HG03565 (cell line): Measurements from ENCODE around the gene CYP17A1.
"Not testable (repeated sequence)": the region's sequence is repeated elsewhere in the genome, so short reads cannot be mapped to it uniquely, and the experiment has no call there.

Source experiments
- ATAC-seq: cut with Tn5 transposase; IDR thresholded peaks from one replicate; pipeline ENCODE4 v1.9.1; 2021; ENCODE audit warnings: mild to moderate bottlenecking, moderate library complexity; ENCODE audit not compliant: unreplicated experiment

CYP17A1 gene

DNA sequence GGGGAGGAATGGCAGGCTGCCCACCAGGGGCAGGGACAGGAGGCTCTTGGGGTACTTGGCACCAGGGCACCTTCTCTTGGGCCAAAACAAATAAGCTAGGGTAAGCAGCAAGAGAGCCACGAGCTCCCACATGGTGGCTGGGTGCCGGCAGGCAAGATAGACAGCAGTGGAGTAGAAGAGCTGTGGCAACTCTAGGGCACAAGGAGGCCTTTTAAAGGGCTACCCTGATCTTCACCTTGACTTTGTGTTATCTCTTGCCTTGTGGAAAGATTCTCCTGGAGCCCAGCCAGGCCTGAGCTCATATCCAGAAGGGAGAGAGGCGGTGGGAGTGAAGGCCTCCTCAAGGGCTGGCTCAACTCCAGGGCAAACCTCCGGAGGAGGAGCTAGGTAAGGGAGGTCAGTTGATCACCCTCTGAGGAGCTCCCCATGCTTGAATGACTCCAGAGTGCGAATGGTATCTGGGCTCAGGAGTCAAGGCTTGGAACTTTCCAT lies at the start of gene CYP17A1:
Gene CYP17A1, minus strand, starts transcription at position 184 of the 492 bp plus-strand sequence. Its CDS starts 52 bp downstream, at position 132.
- ATAC-seq: no peak

- no peak for ATAC-seq
Measured at GRCh38 chr10:102880256-102880655, 43.0 kb upstream of the CYP17A1 start.

GRCh38 chr10:102878629-102879028 lies 41.4 kb upstream of the CYP17A1 start:
- no peak for ATAC-seq

GRCh38 chr10:102876747-102877153 lies 39.5 kb upstream of the CYP17A1 start:
- no peak for ATAC-seq

DNA sequence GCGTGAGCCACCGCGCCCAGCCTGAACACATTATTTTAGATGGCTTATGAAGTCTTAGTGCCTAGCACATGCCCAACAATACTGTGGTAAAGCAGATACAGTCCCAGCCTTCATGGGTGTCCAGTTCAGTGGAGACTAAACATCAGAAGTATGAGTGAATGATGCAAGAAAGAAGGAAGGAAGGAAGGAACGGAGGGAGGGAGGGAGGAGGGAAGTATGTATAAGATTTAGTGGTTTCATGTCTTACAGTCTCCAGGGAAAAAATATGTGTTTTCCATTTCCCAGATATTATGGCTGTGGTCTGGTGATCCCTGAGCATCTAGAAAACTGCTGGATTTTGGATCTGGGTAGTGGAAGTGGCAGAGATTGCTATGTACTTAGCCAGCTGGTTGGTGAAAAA lies 35.0 kb upstream of the CYP17A1 start:
- ATAC-seq: no peak

GRCh38 chr10:102870221-102870620 lies 33.0 kb upstream of the CYP17A1 start:
- ATAC-seq: no peak

DNA sequence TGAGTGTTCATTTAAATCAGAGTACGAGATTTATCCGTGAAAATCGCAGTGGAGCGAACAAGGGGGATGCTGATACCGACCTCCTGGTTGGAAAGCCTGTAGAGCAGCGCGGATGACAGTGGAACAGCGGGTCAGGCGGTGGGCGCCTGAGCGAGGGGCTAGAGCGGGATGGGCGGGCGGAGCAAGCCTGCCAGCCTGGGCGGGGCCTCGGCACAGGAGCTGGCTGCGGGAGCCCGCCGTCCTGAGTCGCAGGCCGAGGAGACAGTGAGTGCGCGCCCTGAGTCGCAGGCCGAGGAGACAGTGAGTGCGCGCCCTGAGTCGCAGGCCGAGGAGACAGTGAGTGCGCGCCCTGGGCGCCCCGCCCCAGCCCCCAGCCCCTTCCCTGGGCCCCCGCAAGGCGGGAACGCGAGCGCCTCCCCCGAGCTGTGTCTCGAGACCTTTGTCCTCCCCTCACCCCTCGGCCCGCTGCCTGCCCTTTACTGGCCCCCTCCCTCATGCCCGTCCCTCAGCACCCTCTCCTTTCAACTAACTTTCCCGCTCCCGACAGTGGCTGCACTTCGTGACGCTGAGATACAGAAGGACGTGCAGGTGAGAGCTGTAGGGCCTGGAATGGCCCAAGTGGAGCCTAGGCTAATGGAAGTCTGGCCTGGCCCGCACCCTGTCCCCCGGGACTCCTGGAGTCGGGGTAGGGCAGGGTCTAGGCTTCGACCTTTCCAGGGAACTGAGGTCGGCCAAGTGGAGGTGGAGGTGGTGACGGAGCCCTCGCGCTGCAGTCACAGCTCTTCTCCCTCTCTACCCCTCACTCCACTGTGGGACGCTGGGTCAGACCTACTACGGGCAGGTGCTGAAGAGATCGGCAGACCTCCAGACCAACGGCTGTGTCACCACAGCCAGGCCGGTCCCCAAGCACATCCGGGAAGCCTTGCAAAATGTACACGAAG lies 32.3 kb upstream of the CYP17A1 start, which contains the start of gene AS3MT:
Gene AS3MT, plus strand, starts transcription at position 213 of the 941 bp plus-strand sequence. Its CDS starts 123 bp downstream, at position 336.
- no peak for ATAC-seq

DNA sequence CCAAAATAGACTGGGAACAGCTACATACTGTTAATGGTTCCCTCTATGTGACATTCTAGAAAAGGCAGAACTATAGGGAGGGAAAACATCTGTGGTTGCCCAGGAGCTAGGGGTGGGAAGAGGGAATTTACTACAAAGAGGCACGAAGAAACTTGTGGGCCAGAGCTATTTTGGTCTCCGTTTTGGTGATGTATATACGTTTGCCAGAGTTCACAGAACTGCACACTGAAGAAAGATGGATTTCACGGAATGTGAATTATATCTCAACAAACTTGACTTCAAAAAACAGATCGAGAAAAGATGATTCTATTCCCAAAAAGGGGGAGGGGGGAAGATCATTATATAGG lies 31.7 kb upstream of the CYP17A1 start:
- no peak for ATAC-seq

DNA sequence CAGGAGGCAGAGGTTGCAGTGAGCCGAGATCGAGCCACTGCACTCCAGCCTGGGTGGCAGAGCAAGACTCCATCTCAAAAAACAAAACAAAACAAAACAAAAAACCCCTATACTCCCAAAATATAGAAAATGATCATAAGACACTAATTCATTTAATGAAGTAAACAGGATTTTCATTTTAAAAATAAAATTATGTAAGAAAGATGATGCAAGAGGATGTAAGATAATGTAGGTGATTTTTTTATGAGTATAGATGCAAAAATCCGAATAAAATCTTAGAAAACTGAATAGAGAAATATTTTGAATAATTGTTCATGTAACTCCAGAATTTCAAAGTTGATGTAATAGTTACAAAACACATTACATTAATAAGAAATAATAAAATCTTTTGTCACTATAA lies 28.4 kb upstream of the CYP17A1 start:
- ATAC-seq: no peak

DNA sequence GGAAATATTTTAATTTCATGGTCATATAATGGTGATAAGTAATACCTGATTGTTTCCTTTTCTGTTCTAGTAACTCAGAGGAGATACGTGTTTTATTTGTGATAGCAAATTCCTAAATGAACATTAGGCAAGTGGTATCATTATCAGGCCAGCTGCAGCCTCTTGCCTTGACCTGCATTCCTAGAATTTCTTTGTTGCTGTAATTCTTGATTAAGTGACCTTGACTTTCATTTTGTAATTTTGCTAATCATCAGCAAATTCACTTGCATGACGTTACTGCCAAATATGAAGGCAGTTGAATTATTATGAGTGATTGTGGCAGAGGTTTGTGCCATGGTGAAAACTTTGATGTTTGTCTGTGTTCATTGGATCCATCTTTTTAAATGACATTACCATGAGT lies 26.4 kb upstream of the CYP17A1 start:
- no peak for ATAC-seq

DNA sequence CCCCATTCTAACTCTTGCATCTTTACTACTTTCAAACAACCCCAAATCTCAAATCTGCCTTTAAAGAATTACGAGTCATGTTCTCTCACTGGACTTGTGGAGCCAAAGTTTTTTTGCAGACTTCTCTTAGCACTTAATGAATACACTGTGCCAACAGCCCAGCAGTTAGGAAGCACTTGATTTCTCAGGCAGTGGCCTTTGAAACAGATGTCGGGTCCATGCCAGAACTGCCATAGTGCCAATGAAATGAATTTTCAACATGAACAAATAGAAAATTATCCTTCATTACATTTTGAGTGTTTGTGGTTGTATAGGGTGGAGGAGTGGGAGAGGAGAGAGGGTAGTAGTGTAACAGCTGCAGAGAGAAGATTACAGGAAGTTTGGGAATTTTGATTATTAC lies 22.7 kb upstream of the CYP17A1 start:
- ATAC-seq: no peak

GRCh38 chr10:102856758-102857424 lies 19.7 kb upstream of the CYP17A1 start:
- no peak for ATAC-seq

GRCh38 chr10:102855731-102856436 lies 18.7 kb upstream of the CYP17A1 start:
- ATAC-seq: not testable (repeated sequence)

GRCh38 chr10:102853237-102853636 lies 16.0 kb upstream of the CYP17A1 start:
- not testable (repeated sequence) for ATAC-seq

- ATAC-seq: no peak
Measured at GRCh38 chr10:102850025-102850518, 12.9 kb upstream of the CYP17A1 start.

DNA sequence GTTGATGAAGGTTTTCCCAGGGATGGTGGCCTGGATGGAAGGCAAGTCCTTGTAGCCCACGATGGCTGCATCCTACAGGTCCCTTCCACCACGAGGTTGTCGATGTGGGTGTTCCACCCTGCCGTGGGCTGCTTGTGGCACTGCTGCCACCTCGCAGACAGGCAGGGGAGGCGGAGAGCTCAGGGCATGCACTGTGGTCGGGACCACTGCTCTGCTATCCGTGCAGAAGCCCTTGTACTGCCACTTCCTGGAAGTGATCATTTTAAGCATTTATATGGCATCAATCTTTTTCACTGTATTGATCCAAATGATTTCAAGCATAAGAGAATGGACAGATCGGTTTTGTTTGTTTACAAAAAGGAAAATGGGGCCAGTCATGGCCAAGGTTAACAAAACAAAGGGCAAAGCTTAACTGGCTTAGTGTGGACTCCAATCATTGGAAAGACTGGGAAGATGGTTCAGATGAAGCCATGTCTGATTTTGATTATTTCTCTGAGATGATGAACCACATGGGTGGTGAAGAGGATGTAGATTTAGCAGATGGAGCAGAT lies 8.2 kb upstream of the CYP17A1 start:
- ATAC-seq: no peak

DNA sequence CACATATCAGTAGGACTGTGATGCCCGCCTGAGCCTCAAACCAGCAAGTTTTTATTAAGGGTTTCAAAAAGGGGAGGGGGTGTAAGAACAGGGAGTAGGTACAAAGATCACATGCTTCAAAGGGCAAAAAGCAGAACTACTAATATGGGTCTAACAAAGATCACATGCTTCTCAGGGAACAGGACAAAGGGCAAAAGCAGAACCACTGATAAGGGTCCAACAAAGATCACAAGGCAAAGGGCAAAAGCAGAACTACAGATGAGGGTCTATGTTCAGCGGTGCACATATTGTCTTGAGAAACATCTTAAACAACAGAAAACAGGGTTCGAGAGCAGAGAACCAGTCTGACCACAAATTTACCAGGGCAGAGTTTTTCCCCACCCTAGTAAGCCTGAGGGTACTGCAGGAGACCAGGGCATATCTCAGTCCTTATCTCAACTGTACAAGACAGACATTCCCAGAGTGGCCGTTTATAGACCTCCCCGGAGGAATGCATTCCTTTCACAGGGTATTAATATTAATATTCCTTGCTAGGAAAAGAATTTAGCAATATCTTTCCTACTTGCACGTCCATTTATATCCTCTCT lies 7.1 kb upstream of the CYP17A1 start:
- not testable (repeated sequence) for ATAC-seq

DNA sequence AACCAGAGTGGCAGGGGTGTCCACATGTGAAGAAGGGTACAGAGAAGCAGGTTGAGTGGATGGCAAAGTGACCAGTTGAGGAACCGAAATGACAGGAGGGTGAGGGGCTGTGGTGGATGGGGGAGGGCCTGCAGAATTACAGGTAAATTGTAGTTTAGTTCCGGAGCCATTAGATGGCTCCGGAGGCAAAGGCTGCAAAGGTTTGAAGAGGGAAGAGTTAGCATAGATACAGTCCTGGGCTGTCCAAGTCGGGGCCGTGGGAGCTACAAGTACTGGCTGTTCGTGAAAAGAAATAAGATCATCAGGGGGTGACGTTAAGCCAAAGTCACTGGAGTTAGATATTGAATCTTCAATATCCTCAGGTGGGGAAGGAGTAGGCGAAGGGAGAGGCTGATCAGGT lies 5.9 kb upstream of the CYP17A1 start:
- ATAC-seq: not testable (repeated sequence)

GRCh38 chr10:102841827-102842345 lies 4.7 kb upstream of the CYP17A1 start:
- no peak for ATAC-seq
